UCSD-AML1 (cell line): Measurements from ENCODE around the gene NRXN3.
"Not testable (repeated sequence)": the region's sequence is repeated elsewhere in the genome, so short reads cannot be mapped to it uniquely, and the experiment has no call there.

Source experiments
- DNase-seq: peaks from one replicate; lab custom pipeline; 2025; ENCODE audit not compliant: unreplicated experiment; lab: John Stamatoyannopoulos, UW

The NRXN3 gene

GRCh38 chr14:78978896-78979295 is 808.7 kb downstream of the NRXN3 start:
- DNase-seq = no peak

- DNase-seq = no peak
These were observed 812.4 kb downstream of the NRXN3 start for GRCh38 chr14:78982551-78982950.

GRCh38 chr14:78983126-78983525 is 813.0 kb downstream of the NRXN3 start:
- DNase-seq = no peak

- DNase-seq = no peak
These were observed 815.7 kb downstream of the NRXN3 start for GRCh38 chr14:78985668-78986381.

GRCh38 chr14:78986989-78987388 is 816.8 kb downstream of the NRXN3 start:
- DNase-seq = no peak

- DNase-seq = no peak
These were observed 819.0 kb downstream of the NRXN3 start for GRCh38 chr14:78989221-78989620.

GRCh38 chr14:78992867-78993266 is 822.7 kb downstream of the NRXN3 start:
- DNase-seq = no peak

GRCh38 chr14:78997811-78998210 is 827.6 kb downstream of the NRXN3 start:
- no peak for DNase-seq

- no peak for DNase-seq
These were observed 839.1 kb downstream of the NRXN3 start for GRCh38 chr14:79009286-79009685.

- no peak for DNase-seq
These were observed 841.1 kb downstream of the NRXN3 start for GRCh38 chr14:79011091-79011919.

GRCh38 chr14:79011920-79012204 is 841.7 kb downstream of the NRXN3 start:
- DNase-seq = no peak

GRCh38 chr14:79016828-79017505 is 846.8 kb downstream of the NRXN3 start:
- no peak for DNase-seq

- no peak for DNase-seq
These were observed 847.4 kb downstream of the NRXN3 start for GRCh38 chr14:79017561-79017960.

- DNase-seq = no peak
These were observed 848.7 kb downstream of the NRXN3 start for GRCh38 chr14:79018836-79019235.

- not testable (repeated sequence) for DNase-seq
These were observed 849.7 kb downstream of the NRXN3 start for GRCh38 chr14:79019898-79020297.

GRCh38 chr14:79021766-79022165 is 851.6 kb downstream of the NRXN3 start:
- no peak for DNase-seq

- DNase-seq = no peak
These were observed 857.0 kb downstream of the NRXN3 start for GRCh38 chr14:79027138-79027537.

- no peak for DNase-seq
These were observed 858.1 kb downstream of the NRXN3 start for GRCh38 chr14:79028281-79028680.

GRCh38 chr14:79036441-79036840 is 866.3 kb downstream of the NRXN3 start:
- DNase-seq = no peak

GRCh38 chr14:79037106-79037505 is 866.9 kb downstream of the NRXN3 start:
- no peak for DNase-seq

GRCh38 chr14:79037593-79037992 is 867.4 kb downstream of the NRXN3 start:
- DNase-seq = no peak

- DNase-seq = no peak
These were observed 870.6 kb downstream of the NRXN3 start for GRCh38 chr14:79040790-79041189.
